HEK293 (cell line): ENCODE data around the gene HS3ST6.

ENCODE experiments used
- BCL11A ChIP-seq: fragments of 450-650 bp; formaldehyde crosslinking; IDR thresholded peaks from 2 replicates; pipeline ENCODE4 v1.5.1; 2016; ENCODE audit warnings: low read depth, missing biosample characterization, missing genetic modification characterization
- GFI1B ChIP-seq: fragments of 450-650 bp; formaldehyde crosslinking; IDR thresholded peaks from 2 replicates; pipeline ENCODE4 v1.5.1; 2016; ENCODE audit warnings: missing biosample characterization, missing genetic modification characterization
- KLF7 ChIP-seq: fragments of 450-650 bp; formaldehyde crosslinking; IDR thresholded peaks from 2 replicates; pipeline ENCODE4 v1.5.1; 2016; ENCODE audit warnings: missing biosample characterization, missing genetic modification characterization, borderline replicate concordance
- RBAK ChIP-seq: fragments of 450-650 bp; formaldehyde crosslinking; IDR thresholded peaks from 2 replicates; pipeline ENCODE4 v1.5.1; 2016; ENCODE audit warnings: missing biosample characterization, missing genetic modification characterization
- ZBTB1 ChIP-seq: fragments of 450-650 bp; formaldehyde crosslinking; IDR thresholded peaks from 2 replicates; pipeline ENCODE4 v1.5.1; 2016; ENCODE audit warnings: missing biosample characterization, missing genetic modification characterization
- ZBTB17 ChIP-seq: fragments of 450-650 bp; formaldehyde crosslinking; IDR thresholded peaks from 2 replicates; pipeline ENCODE4 v1.5.1; 2016; ENCODE audit warnings: missing biosample characterization, missing genetic modification characterization
- ZBTB21 ChIP-seq: fragments of 450-650 bp; formaldehyde crosslinking; IDR thresholded peaks from 2 replicates; pipeline ENCODE4 v1.5.1; 2017; ENCODE audit warnings: missing biosample characterization, missing genetic modification characterization
- ZEB2 ChIP-seq: fragments of 450-650 bp; formaldehyde crosslinking; IDR thresholded peaks from 2 replicates; pipeline ENCODE4 v1.5.1; 2016; ENCODE audit warnings: missing biosample characterization, missing genetic modification characterization
- ZIC2 ChIP-seq: fragments of 450-650 bp; formaldehyde crosslinking; IDR thresholded peaks from 2 replicates; pipeline ENCODE4 v1.5.1; 2016; ENCODE audit warnings: missing biosample characterization, missing genetic modification characterization
- ZNF184 ChIP-seq: fragments of 450-650 bp; IDR thresholded peaks from 2 replicates; pipeline ENCODE4 v1.5.1; 2018; ENCODE audit warnings: missing biosample characterization, mild to moderate bottlenecking, missing genetic modification characterization
- ZNF366 ChIP-seq: fragments of 450-650 bp; formaldehyde crosslinking; conservative IDR thresholded peaks from 2 replicates; pipeline ENCODE4 v1.5.1; 2016; ENCODE audit warnings: missing biosample characterization, missing genetic modification characterization
- ZNF391 ChIP-seq: fragments of 450-650 bp; formaldehyde crosslinking; IDR thresholded peaks from 2 replicates; pipeline ENCODE4 v1.5.1; 2016; ENCODE audit warnings: low read depth, missing biosample characterization, missing genetic modification characterization, borderline replicate concordance
- ZNF416 ChIP-seq: fragments of 450-650 bp; formaldehyde crosslinking; IDR thresholded peaks from 2 replicates; pipeline ENCODE4 v1.5.1; 2016; ENCODE audit warnings: missing biosample characterization, missing genetic modification characterization
- ZNF514 ChIP-seq: fragments of 450-650 bp; formaldehyde crosslinking; IDR thresholded peaks from 2 replicates; pipeline ENCODE4 v1.5.1; 2016; ENCODE audit warnings: missing biosample characterization, missing genetic modification characterization
- ZNF561 ChIP-seq: fragments of 450-650 bp; IDR thresholded peaks from 2 replicates; pipeline ENCODE4 v1.5.1; 2018; ENCODE audit warnings: missing biosample characterization, missing genetic modification characterization, borderline replicate concordance
- ZNF600 ChIP-seq: fragments of 450-650 bp; formaldehyde crosslinking; IDR thresholded peaks from 2 replicates; pipeline ENCODE4 v1.5.1; 2016; ENCODE audit warnings: missing biosample characterization, missing genetic modification characterization
- ZNF629 ChIP-seq: fragments of 450-650 bp; formaldehyde crosslinking; IDR thresholded peaks from 2 replicates; pipeline ENCODE4 v1.5.1; 2017; ENCODE audit warnings: missing biosample characterization, missing genetic modification characterization
- ZNF792 ChIP-seq: fragments of 450-650 bp; formaldehyde crosslinking; IDR thresholded peaks from 2 replicates; pipeline ENCODE4 v1.5.1; 2016; ENCODE audit warnings: missing biosample characterization, missing genetic modification characterization
- TF ChIP-seq, protein P1 (sequence below): fragments of 450-650 bp; formaldehyde crosslinking; IDR thresholded peaks from 2 replicates; pipeline ENCODE4 v1.5.1; 2016; ENCODE audit warnings: missing biosample characterization, missing genetic modification characterization
- TF ChIP-seq, protein P2 (sequence below): fragments of 450-650 bp; formaldehyde crosslinking; IDR thresholded peaks from 2 replicates; pipeline ENCODE4 v1.5.1; 2017; ENCODE audit warnings: missing biosample characterization, mild to moderate bottlenecking, missing genetic modification characterization, moderate library complexity
- TF ChIP-seq, protein P3 (sequence below): fragments of 450-650 bp; formaldehyde crosslinking; IDR thresholded peaks from 2 replicates; pipeline ENCODE4 v1.5.1; 2016; ENCODE audit warnings: missing biosample characterization, missing genetic modification characterization, low read depth
- TF ChIP-seq, protein P4 (sequence below): fragments of 450-650 bp; IDR thresholded peaks from 2 replicates; pipeline ENCODE4 v1.5.1; 2018; ENCODE audit warnings: missing biosample characterization, mild to moderate bottlenecking, missing genetic modification characterization
- TF ChIP-seq, protein P5 (sequence below): fragments of 450-650 bp; formaldehyde crosslinking; IDR thresholded peaks from 2 replicates; pipeline ENCODE4 v1.5.1; 2016; ENCODE audit warnings: missing biosample characterization, missing genetic modification characterization, borderline replicate concordance
- TF ChIP-seq, protein P6 (sequence below): fragments of 450-650 bp; formaldehyde crosslinking; IDR thresholded peaks from 2 replicates; pipeline ENCODE4 v1.5.1; 2016; ENCODE audit warnings: missing biosample characterization, missing genetic modification characterization, low read depth

HS3ST6 gene

DNA sequence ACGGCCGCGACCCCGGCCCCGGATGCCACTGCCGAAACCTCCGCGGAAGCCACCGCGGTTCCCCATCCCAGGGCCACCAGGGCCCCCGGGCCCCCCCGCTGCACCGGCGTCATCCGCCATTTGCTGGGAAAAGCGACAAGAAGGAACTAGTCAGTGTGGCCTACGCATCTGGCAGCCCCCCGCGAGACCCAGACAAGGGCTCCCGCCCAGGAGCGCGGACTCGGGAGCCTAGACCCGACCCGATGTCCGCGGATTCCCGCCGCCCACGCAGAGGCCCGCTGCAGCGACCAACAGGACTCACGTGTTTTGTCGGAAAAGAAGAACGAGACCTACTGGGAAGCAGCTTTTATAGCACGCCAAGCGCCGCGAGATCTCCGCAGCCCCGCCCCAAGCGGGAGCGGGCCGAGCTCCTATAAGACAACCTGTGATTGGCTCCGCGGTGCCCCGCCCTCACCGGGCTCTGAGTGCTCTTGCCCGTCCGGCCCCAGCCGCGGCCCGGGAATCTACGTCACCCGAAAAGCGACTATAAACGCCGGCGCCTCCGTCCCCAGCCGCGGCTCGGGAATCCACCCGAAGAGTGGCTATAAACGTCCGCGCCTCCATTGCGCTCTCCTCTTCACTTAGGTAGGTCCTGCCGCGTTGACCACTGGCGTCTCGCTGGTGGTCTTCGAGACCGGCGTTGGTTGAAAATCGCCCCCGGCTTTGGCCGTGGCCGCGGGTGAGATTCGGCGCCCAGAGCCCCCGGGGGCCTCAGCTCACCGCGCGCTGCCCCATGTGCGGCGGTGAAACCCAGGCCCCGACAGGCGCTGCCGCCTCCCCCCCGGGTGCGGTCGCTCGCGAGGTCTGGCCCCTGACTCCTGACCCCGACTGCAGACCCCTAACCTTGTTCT is 46.5 kb upstream of the HS3ST6 start, which contains the start of gene RPS2 (continued):
- TF ChIP-seq RBAK: 0 out of 2 replicates have a peak, but pooled peaks have one; percentile 9
- TF ChIP-seq, protein P1, sequence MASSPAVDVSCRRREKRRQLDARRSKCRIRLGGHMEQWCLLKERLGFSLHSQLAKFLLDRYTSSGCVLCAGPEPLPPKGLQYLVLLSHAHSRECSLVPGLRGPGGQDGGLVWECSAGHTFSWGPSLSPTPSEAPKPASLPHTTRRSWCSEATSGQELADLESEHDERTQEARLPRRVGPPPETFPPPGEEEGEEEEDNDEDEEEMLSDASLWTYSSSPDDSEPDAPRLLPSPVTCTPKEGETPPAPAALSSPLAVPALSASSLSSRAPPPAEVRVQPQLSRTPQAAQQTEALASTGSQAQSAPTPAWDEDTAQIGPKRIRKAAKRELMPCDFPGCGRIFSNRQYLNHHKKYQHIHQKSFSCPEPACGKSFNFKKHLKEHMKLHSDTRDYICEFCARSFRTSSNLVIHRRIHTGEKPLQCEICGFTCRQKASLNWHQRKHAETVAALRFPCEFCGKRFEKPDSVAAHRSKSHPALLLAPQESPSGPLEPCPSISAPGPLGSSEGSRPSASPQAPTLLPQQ (tag by site-specific recombination): peak; percentile 52; the same call in 1 of the 2 replicates
- peak; percentile 95 for TF ChIP-seq ZEB2 (tag by site-specific recombination)
- TF ChIP-seq ZBTB1: no peak
- peak; percentile 78 for TF ChIP-seq ZBTB21 (tag by site-specific recombination)
- TF ChIP-seq ZNF391 (tag by site-specific recombination): peak; percentile 83; the same call in 1 of the 2 replicates
- TF ChIP-seq, protein P2, sequence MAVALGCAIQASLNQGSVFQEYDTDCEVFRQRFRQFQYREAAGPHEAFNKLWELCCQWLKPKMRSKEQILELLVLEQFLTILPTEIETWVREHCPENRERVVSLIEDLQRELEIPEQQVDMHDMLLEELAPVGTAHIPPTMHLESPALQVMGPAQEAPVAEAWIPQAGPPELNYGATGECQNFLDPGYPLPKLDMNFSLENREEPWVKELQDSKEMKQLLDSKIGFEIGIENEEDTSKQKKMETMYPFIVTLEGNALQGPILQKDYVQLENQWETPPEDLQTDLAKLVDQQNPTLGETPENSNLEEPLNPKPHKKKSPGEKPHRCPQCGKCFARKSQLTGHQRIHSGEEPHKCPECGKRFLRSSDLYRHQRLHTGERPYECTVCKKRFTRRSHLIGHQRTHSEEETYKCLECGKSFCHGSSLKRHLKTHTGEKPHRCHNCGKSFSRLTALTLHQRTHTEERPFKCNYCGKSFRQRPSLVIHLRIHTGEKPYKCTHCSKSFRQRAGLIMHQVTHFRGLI: peak; percentile 10; the same call in 1 of the 2 replicates
- peak; percentile 62 for TF ChIP-seq GFI1B (tag by site-specific recombination)
- TF ChIP-seq ZNF416: no peak
- TF ChIP-seq, protein P3, sequence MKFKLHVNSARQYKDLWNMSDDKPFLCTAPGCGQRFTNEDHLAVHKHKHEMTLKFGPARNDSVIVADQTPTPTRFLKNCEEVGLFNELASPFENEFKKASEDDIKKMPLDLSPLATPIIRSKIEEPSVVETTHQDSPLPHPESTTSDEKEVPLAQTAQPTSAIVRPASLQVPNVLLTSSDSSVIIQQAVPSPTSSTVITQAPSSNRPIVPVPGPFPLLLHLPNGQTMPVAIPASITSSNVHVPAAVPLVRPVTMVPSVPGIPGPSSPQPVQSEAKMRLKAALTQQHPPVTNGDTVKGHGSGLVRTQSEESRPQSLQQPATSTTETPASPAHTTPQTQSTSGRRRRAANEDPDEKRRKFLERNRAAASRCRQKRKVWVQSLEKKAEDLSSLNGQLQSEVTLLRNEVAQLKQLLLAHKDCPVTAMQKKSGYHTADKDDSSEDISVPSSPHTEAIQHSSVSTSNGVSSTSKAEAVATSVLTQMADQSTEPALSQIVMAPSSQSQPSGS: peak; percentile 54; the same call in 1 of the 2 replicates
- TF ChIP-seq ZNF600: peak; percentile 25; the same call in 1 of the 2 replicates
- no peak for TF ChIP-seq ZNF792 (tag by site-specific recombination)
- TF ChIP-seq, protein P4, sequence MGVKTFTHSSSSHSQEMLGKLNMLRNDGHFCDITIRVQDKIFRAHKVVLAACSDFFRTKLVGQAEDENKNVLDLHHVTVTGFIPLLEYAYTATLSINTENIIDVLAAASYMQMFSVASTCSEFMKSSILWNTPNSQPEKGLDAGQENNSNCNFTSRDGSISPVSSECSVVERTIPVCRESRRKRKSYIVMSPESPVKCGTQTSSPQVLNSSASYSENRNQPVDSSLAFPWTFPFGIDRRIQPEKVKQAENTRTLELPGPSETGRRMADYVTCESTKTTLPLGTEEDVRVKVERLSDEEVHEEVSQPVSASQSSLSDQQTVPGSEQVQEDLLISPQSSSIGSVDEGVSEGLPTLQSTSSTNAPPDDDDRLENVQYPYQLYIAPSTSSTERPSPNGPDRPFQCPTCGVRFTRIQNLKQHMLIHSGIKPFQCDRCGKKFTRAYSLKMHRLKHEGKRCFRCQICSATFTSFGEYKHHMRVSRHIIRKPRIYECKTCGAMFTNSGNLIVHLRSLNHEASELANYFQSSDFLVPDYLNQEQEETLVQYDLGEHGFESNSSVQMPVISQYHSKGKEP: peak; percentile 42; the same call in 1 of the 2 replicates
- peak; percentile 88 for TF ChIP-seq ZNF366 (tag by site-specific recombination)
- no peak for TF ChIP-seq ZNF184 (tag by site-specific recombination)
- no peak for TF ChIP-seq ZNF514 (tag by site-specific recombination)
- TF ChIP-seq ZNF629 (tag by site-specific recombination): peak; percentile 85
- TF ChIP-seq, protein P5, sequence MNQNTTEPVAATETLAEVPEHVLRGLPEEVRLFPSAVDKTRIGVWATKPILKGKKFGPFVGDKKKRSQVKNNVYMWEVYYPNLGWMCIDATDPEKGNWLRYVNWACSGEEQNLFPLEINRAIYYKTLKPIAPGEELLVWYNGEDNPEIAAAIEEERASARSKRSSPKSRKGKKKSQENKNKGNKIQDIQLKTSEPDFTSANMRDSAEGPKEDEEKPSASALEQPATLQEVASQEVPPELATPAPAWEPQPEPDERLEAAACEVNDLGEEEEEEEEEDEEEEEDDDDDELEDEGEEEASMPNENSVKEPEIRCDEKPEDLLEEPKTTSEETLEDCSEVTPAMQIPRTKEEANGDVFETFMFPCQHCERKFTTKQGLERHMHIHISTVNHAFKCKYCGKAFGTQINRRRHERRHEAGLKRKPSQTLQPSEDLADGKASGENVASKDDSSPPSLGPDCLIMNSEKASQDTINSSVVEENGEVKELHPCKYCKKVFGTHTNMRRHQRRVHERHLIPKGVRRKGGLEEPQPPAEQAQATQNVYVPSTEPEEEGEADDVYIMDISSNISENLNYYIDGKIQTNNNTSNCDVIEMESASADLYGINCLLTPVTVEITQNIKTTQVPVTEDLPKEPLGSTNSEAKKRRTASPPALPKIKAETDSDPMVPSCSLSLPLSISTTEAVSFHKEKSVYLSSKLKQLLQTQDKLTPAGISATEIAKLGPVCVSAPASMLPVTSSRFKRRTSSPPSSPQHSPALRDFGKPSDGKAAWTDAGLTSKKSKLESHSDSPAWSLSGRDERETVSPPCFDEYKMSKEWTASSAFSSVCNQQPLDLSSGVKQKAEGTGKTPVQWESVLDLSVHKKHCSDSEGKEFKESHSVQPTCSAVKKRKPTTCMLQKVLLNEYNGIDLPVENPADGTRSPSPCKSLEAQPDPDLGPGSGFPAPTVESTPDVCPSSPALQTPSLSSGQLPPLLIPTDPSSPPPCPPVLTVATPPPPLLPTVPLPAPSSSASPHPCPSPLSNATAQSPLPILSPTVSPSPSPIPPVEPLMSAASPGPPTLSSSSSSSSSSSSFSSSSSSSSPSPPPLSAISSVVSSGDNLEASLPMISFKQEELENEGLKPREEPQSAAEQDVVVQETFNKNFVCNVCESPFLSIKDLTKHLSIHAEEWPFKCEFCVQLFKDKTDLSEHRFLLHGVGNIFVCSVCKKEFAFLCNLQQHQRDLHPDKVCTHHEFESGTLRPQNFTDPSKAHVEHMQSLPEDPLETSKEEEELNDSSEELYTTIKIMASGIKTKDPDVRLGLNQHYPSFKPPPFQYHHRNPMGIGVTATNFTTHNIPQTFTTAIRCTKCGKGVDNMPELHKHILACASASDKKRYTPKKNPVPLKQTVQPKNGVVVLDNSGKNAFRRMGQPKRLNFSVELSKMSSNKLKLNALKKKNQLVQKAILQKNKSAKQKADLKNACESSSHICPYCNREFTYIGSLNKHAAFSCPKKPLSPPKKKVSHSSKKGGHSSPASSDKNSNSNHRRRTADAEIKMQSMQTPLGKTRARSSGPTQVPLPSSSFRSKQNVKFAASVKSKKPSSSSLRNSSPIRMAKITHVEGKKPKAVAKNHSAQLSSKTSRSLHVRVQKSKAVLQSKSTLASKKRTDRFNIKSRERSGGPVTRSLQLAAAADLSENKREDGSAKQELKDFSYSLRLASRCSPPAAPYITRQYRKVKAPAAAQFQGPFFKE (tag by site-specific recombination): no peak
- TF ChIP-seq ZIC2: 0 out of 2 replicates have a peak, but pooled peaks have one; percentile 35
- peak; percentile 77 for TF ChIP-seq ZNF561 (tag by site-specific recombination)
- TF ChIP-seq ZBTB17 (tag by site-specific recombination): peak; percentile 88
- 0 out of 2 replicates have a peak, but pooled peaks have one; percentile 21 for TF ChIP-seq KLF7 (tag by site-specific recombination)
- TF ChIP-seq, protein P6, sequence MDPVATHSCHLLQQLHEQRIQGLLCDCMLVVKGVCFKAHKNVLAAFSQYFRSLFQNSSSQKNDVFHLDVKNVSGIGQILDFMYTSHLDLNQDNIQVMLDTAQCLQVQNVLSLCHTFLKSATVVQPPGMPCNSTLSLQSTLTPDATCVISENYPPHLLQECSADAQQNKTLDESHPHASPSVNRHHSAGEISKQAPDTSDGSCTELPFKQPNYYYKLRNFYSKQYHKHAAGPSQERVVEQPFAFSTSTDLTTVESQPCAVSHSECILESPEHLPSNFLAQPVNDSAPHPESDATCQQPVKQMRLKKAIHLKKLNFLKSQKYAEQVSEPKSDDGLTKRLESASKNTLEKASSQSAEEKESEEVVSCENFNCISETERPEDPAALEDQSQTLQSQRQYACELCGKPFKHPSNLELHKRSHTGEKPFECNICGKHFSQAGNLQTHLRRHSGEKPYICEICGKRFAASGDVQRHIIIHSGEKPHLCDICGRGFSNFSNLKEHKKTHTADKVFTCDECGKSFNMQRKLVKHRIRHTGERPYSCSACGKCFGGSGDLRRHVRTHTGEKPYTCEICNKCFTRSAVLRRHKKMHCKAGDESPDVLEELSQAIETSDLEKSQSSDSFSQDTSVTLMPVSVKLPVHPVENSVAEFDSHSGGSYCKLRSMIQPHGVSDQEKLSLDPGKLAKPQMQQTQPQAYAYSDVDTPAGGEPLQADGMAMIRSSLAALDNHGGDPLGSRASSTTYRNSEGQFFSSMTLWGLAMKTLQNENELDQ (tag by site-specific recombination): no peak
- no peak for TF ChIP-seq BCL11A (tag by site-specific recombination)
